COR-L47 (cell line): ENCODE results near the gene HOXC10.

Source experiments
- DNase-seq: peaks from one replicate; lab custom pipeline; 2025; lab: John Stamatoyannopoulos, UW

Gene HOXC10

DNA sequence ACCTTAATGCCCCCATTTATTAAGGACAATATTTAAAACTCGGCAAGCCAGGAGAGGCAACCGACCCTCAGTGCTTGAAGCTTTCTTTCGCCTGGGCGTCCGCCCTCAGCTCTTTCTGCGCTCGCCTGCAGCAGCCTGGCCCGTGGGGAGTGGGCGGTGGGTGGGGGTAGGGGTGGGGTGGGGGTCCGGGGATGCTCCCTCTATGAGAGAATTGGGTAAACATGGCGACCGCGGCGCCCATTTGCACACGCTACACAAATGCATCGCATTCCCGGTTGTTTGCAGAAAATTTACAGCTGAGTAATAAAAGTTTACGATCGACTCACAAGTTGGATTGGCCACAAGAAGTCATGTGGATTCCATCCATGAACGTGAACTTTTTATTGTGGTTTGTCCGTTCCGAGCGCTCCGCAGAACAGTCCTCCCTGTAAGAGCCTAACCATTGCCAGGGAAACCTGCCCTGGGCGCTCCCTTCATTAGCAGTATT, 31.6 kb downstream of the HOXC10 start:
- DNase-seq, result no peak

GRCh38 chr12:54017027-54017788, 32.3 kb downstream of the HOXC10 start:
- peak; percentile 69 for DNase-seq

DNA sequence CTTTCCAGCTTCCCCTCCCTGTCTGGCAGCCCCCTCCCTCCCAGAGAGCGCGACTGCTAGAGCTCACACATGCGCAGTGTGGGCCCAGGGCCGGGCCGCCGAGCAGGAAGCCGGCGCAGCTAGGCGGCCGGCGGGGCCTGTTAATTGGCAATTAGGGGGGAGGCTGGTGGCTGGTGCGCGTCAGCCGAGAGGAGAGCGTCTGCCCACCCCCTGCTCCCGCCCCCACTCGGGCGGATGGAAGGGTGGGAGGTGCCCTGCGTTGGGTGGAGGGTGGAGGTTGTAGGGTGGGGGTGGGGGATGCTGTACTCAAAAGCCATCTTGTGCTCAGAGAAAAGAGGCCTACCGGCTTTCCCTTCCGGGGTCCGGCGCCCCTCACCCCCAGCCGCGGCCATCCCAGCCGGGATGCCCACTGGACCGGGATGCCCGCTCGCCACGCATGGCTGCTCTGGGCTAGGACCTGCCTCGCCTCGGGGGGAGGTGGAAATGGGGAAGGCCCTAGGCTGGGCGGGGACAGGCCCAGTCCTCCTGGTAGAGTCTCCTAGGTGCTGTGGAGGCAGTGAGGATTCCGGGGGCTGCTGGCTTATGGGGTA, 33.0 kb downstream of the HOXC10 start:
- DNase-seq, result peak; percentile 93

GRCh38 chr12:54018468-54018984, 33.6 kb downstream of the HOXC10 start:
- DNase-seq, result no peak

- no peak for DNase-seq
Observed at GRCh38 chr12:54019091-54019811, 34.3 kb downstream of the HOXC10 start.

- no peak for DNase-seq
Observed at GRCh38 chr12:54019924-54020590, 35.1 kb downstream of the HOXC10 start.

DNA sequence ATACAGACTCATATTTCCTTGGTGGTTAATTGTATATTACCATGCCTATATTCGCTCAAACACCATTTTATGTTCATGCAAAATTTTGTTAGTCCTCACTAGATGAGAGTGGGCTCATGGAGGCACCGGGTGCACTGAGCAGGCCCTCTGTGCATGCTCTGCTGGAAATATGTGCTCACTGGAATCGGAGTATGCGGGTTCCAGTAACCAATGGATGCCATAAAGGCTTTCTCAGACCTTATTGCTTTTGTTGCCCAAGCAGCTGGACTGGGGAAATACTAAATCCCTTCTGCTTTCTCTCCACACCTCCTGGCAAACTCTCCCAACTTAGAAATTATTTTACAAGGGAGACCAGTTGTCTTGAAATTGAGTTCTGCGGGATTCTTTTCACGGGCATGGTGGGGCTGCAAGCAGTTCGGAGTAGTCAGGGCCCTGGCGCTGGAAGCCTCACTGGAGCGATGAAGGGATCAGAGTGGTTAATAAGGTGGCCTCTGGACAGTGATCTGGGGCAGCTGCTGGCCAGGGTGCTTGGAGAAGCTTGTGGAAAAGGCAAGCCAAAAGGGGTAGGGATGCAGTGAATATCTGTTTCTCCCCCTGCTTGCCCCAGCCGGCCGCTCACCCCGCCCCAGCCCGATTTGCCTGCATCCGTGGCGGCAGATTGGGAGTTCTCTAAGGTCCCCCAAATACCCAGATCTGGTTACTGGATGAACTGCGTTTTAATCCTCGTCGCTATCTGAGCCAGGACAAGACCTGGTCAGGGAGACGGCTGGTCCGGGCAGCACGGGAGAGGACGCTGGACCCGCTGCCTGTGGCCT, 35.9 kb downstream of the HOXC10 start:
- no peak for DNase-seq

DNA sequence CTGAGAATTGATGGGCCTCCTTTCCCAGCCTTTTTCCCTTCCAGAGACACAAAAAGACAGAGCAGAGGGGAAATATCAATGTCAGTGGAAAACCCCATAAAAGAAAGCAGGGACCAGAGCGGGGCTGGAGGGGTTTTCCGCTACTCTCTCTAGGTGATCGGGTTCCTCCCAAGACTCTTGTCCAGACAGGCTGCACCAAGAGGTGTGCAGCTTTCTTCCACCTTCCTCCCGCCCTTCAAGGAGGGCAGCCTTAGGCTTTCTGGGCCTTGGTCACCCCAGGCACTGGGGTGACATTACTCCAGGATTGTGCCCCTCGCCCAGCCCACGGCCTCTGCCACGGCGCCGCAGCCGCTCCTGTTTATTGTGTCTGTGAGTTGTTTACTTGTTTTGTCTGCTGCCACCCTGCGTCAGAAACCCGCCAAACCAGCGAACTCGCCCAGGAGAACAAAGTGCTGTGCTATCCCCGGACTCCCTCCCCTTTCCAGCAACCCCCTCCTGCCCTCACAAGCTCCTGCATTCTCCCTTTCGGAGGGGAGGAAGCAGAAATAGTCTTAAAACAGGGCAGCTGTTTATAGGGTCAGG, 36.6 kb downstream of the HOXC10 start:
- DNase-seq, result no peak

- no peak for DNase-seq
Observed at GRCh38 chr12:54022960-54023884, 38.3 kb downstream of the HOXC10 start.

- no peak for DNase-seq
Observed at GRCh38 chr12:54024127-54024526, 39.2 kb downstream of the HOXC10 start.

DNA sequence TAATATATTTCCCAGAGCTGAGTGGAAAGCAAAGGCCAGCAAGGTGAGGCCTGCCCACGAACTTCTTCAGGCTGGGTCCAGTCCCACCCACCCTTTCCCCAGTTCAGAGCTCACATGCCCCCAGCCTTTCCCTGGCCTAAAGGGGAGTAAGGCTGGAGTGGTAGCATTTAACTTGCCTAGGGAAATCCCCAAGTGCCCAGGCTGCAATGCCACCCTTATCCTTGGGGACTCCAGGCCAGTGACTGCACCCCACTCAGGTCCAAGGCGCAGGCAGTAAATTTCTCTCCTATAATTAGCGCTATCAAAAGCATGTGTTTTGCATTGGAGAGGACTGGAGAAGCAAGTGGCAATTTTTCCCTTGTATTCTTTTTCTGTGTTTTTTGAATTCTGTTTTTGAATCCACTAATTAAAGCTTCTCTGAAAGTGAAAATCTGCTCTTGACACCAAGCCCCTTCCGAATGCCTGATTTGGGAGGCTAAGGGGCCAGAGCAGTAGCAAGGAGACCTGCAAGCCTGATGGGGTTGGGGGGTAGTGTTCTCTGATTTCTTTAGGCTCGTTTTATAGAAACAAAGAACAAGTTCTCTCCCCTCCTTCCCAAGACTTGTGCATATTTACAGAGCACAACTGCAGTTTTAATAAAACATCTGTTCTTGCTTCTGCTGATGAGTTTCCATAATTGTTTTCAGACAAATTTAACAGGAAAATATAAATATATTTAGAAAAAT, 39.8 kb downstream of the HOXC10 start:
- no peak for DNase-seq

DNA sequence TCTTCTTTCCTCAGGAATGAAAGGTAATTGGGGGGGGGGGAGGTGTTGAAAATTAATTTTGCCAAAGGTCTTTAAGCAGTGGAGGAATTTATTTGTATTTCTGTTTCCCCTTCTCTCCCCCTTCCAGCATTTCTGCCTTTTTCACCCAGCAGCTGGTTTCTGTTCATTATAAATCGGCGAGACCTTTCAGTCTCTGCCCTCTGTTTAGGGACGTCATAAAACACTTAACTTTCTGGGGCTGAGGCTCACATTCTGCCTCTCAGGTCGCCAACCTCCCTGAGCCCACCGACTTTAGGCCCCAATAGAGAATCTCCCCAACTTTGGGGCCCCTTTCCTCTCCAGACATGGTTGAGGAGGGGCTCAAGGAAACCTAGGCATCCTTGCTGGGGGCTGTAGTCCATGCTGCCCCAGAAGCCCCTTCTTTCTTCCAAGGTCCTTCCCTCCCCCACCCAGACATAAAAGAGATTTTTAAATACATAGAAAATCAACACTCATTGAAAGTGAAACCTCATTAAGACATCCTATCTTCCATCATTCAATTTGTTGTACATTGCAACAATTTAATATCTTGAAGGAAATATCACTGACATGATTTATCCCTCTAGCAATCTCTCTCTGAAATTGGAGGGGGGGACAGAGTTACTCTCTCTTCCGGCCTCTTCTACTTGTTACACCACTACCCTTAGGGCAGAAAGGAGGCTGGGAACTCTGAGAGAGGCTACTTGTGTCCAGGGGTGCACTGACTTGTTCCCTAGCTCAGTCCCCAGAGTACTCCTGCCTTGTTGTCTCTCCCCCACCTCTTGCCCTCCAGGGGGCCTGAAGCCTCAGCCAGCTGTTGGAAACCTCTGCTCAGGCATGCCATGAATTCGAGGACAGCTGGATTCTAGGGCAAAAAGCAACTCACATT, 40.8 kb downstream of the HOXC10 start:
- DNase-seq, result no peak

DNA sequence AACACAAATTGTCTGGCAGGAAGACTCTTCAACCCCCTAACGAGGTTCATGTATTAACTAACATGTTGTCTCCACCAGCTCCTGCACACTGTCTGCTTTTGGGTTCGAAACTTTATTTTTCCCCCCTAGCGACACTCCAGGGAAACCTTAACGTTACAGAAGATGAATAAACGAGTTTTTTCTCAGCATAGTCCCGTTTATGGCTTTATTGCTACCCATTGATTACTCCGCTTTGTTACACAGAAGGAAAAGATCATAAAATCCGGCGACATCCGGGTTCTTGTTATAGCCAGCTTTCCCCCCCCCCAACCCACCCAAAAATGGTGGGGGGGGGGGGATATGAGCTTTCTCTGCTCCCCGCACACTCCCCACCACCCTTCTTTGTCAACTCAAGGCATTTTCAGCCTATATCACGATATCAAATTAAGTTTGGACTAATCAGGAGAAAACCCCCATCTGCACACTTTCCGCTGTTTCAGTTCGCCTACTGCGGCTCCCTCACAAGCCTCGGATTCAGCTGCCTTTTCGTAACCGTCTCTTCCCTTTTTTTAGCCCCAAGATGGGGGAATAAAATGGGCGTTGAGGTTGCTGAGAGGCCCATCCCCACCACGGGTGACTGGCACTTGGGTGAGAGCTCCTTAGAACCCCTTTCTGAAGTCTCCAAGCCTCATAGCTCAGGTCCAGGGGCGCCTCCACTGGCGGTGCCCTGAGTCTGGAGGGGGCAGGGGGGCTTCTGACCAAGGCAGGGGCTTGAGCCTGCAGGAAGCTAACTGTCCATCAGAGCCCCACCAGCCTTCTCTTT, 41.9 kb downstream of the HOXC10 start:
- DNase-seq, result no peak

- no peak for DNase-seq
Observed at GRCh38 chr12:54027442-54027786, 42.5 kb downstream of the HOXC10 start.

DNA sequence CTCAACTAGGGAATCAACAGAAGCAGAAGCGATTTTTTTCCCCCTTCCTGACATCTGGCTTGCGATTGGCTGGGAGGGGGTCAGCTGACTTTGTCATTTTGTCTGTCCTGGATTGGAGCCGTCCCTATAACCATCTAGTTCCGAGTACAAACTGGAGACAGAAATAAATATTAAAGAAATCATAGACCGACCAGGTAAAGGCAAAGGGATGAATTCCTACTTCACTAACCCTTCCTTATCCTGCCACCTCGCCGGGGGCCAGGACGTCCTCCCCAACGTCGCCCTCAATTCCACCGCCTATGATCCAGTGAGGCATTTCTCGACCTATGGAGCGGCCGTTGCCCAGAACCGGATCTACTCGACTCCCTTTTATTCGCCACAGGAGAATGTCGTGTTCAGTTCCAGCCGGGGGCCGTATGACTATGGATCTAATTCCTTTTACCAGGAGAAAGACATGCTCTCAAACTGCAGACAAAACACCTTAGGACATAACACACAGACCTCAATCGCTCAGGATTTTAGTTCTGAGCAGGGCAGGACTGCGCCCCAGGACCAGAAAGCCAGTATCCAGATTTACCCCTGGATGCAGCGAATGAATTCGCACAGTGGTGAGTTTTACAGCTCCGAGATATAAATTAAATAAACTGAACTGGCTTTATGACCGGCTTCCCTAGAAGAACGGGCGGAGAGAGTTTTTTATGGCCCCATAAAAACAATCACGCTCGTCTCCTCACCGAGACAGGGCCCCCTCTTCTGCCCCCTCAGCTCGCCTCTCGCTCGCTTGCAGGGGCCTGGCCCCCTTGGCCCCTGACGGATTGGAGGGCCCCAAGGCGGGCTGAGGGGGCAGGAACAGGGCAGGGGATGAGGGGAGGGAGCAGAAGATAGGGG, 43.6 kb downstream of the HOXC10 start, which contains the start of gene HOXC6:
TSS of gene HOXC6 (plus strand) at position 127 of the 888 bp plus-strand sequence. CDS start at position 209, 82 bp downstream.
- DNase-seq, result no peak
